OCI-LY3 (cell line): ENCODE data around the gene UBN1.
"Not testable (repeated sequence)": the region's sequence is repeated elsewhere in the genome, so short reads cannot be mapped to it uniquely, and the experiment has no call there.

ENCODE experiments used
- H2AFZ ChIP-seq: fragments of 200-600, 300-600 bp; shearing (Covaris generic); 2 replicates; pipeline ENCODE4 v1.6.0; 2014; ENCODE audit warnings: antibody characterized with exemption, low read depth, low read length
- H3K27ac ChIP-seq: fragments of 200-600, 300-600 bp; sonication (generic); 2 replicates; pipeline ENCODE4 v1.5.1; 2014; ENCODE audit warnings: mild to moderate bottlenecking, low read length, moderate library complexity, mixed read lengths
- H3K27me3 ChIP-seq: fragments of 200-600, 300-600 bp; sonication (generic); 2 replicates; pipeline ENCODE4 v1.6.1; 2014; ENCODE audit warnings: low read depth, low read length, mixed read lengths
- H3K36me3 ChIP-seq: fragments of 200-600, 300-600 bp; sonication (generic); replicated peaks from 2 replicates; pipeline ENCODE3; 2014; ENCODE audit warnings: low read depth, low read length, mixed read lengths
- H3K4me1 ChIP-seq: fragments of 300-600, 200-600 bp; sonication (generic); 2 replicates; pipeline ENCODE4 v1.6.1; 2014; ENCODE audit warnings: low read length, mixed read lengths
- H3K4me2 ChIP-seq: fragments of 200-600, 300-600 bp; sonication (generic); 2 replicates; pipeline ENCODE4 v1.6.1; 2014; ENCODE audit warnings: low read length, mixed read lengths
- H3K4me3 ChIP-seq: fragments of 300-600, 200-600 bp; sonication (generic); 2 replicates; pipeline ENCODE4 v1.5.1; 2014; ENCODE audit warnings: antibody characterized with exemption, mild to moderate bottlenecking, low read length, moderate library complexity
- H3K79me2 ChIP-seq: fragments of 300-600, 200-600 bp; shearing (Covaris generic); 2 replicates; pipeline ENCODE4 v1.6.1; 2014; ENCODE audit warnings: mild to moderate bottlenecking, low read length, mixed read lengths
- H3K9ac ChIP-seq: fragments of 300-600, 200-600 bp; shearing (Covaris generic); 2 replicates; pipeline ENCODE4 v1.6.0; 2014; ENCODE audit warnings: mild to moderate bottlenecking, low read length, moderate library complexity
- H3K9me3 ChIP-seq: fragments of 200-600, 300-600 bp; shearing (Covaris generic); 2 replicates; pipeline ENCODE4 v1.6.1; 2014; ENCODE audit warnings: low read length, mixed read lengths; ENCODE audit not compliant: insufficient read depth
- H4K20me1 ChIP-seq: fragments of 200-600, 300-600 bp; sonication (generic); 2 replicates; pipeline ENCODE4 v1.6.1; 2016; ENCODE audit warnings: low read length, mixed read lengths; ENCODE audit not compliant: insufficient read depth
- EZH2phosphoT487 ChIP-seq: fragments of 200-600 bp; shearing (Covaris generic); IDR thresholded peaks from 2 replicates; pipeline ENCODE4 v1.6.1; 2018; ENCODE audit warnings: antibody characterized with exemption, mixed run types, low read depth
- TF ChIP-seq, protein P1 (sequence below): fragments of 200-600, 300-600 bp; sonication (generic); IDR thresholded peaks from 2 replicates; pipeline ENCODE4 v1.5.1; 2014; ENCODE audit warnings: antibody characterized with exemption, low read length, low read depth

UBN1 gene

DNA sequence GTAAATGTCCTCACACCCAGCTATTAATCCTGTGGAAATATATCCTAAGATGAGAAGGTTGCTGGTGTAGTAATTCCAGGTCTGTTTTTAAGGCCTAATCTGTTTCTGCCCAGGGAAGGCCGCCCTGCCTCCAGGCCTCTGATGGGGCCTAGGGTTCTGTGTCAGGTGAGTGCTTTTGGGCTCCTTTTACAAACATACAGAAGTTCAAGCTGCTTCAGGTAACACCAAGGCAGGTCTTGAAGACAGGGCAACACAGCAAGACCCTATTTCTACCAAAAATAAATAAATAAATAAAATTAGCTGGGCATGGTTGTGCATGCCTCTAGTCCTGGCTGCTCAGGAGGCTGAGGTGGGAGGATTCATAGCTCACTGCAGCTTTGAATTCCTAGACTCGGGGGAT is 80.4 kb downstream of the UBN1 start:
- Histone ChIP-seq H3K4me2 (no peak overlapping the region), H3K4me1 (no peaks in the 10 kb centered on the region), H4K20me1 (no peaks in the 10 kb centered on the region), H3K27me3 (peaks cover 12% of the 10 kb centered on the region), H3K79me2 (no peaks in the 10 kb centered on the region), H3K9me3 (peaks cover 5% of the 10 kb centered on the region; the same call in 1 of the 2 replicates), H3K27ac (no peak overlapping the region), H2AFZ (no peak overlapping the region), H3K9ac (no peak overlapping the region), H3K36me3 (no peaks in the 10 kb centered on the region), H3K4me3 (no peak overlapping the region)
- TF ChIP-seq, protein P1, sequence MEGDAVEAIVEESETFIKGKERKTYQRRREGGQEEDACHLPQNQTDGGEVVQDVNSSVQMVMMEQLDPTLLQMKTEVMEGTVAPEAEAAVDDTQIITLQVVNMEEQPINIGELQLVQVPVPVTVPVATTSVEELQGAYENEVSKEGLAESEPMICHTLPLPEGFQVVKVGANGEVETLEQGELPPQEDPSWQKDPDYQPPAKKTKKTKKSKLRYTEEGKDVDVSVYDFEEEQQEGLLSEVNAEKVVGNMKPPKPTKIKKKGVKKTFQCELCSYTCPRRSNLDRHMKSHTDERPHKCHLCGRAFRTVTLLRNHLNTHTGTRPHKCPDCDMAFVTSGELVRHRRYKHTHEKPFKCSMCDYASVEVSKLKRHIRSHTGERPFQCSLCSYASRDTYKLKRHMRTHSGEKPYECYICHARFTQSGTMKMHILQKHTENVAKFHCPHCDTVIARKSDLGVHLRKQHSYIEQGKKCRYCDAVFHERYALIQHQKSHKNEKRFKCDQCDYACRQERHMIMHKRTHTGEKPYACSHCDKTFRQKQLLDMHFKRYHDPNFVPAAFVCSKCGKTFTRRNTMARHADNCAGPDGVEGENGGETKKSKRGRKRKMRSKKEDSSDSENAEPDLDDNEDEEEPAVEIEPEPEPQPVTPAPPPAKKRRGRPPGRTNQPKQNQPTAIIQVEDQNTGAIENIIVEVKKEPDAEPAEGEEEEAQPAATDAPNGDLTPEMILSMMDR, result no peak
- no peak for TF ChIP-seq EZH2phosphoT487

DNA sequence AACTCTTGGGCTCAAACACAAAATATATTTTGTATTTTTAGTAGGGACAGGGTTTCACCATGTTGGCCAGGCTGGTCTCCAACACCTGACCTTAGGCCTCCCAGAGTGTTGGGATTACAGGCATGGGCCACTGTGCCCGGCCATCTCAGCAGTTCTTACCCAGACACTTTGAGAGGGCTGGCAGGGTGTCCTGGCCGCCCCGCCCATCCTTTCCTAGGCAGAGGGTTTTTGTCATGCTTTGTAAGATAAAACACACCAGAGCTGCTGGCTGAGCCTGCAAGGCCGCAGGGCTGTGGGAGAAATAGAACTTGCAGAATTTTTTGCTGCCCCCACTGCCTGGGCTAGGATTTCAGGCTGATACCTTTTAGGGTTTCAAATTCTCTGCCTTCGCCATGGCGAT is 80.9 kb downstream of the UBN1 start:
- Histone ChIP-seq H4K20me1 (no peaks in the 10 kb centered on the region), H3K4me2 (no peak overlapping the region), H3K27me3 (peaks cover 10% of the 10 kb centered on the region), H3K4me1 (no peaks in the 10 kb centered on the region), H2AFZ (no peak overlapping the region), H3K36me3 (no peaks in the 10 kb centered on the region), H3K79me2 (no peaks in the 10 kb centered on the region), H3K4me3 (no peak overlapping the region), H3K27ac (no peak overlapping the region), H3K9ac (no peak overlapping the region), H3K9me3 (peaks cover 5% of the 10 kb centered on the region; the same call in 1 of the 2 replicates)
- TF ChIP-seq EZH2phosphoT487, result no peak
- TF ChIP-seq, protein P1, result no peak

DNA sequence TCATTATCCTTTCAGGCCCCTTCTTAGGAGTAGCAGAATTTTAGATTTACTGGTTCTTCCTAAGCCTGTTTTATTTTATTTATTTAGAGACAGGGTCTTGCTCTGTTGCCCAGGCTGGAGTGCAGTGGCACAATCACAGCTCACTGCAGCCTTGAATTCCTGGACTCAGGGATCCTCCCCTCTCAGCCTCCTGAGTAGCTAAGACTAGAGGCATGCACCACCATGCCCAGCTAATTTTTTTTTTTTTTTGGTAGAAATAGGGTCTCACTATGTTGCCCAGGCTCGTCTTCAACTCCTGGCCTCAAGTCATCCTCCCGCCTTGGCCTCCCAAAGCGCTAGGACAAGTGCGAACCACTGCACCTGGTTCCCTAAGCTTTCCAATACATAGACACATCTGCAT is 82.3 kb downstream of the UBN1 start:
- H3K27me3 ChIP-seq, result not testable (repeated sequence)

DNA sequence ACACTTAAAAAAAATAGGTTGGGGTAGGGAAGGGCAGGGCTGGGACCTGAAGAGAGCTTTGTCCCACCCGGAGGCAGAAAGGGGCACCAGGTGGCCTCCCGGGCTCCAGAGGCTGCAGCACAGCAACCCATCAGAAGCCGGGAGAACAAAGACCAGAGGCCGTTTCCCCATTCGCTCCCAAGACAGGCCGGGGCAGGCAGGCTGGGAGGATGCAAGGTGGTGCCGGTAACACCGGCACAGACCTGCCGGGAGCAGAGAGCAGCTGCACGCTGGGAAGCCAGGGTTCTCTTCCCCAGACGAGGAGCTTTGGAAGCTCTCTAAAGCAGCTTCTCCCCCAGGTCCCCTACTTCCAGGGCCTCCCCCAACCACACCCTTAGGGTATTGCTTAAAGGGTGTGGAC is 84.1 kb downstream of the UBN1 start:
- H3K27ac ChIP-seq, result no peak overlapping the region
- no peak for TF ChIP-seq EZH2phosphoT487
- TF ChIP-seq, protein P1, result no peak
- no peaks in the 10 kb centered on the region for H4K20me1 ChIP-seq
- no peak overlapping the region for H3K4me3 ChIP-seq
- H2AFZ ChIP-seq, result no peak overlapping the region
- no peaks in the 10 kb centered on the region for H3K4me1 ChIP-seq
- H3K9me3 ChIP-seq, result peaks cover 5% of the 10 kb centered on the region; the same call in 1 of the 2 replicates
- no peaks in the 10 kb centered on the region for H3K79me2 ChIP-seq
- H3K4me2 ChIP-seq, result no peak overlapping the region
- H3K9ac ChIP-seq, result no peak overlapping the region
- H3K36me3 ChIP-seq, result no peaks in the 10 kb centered on the region
- peaks cover under 1% of the 10 kb centered on the region; the same call in 1 of the 2 replicates for H3K27me3 ChIP-seq

More for the DNA sequence above, 82.3 kb downstream of the UBN1 start:
- not testable (repeated sequence) for H3K36me3 ChIP-seq, H3K4me2 ChIP-seq, H3K9me3 ChIP-seq, H3K9ac ChIP-seq, H3K79me2 ChIP-seq, H3K4me3 ChIP-seq, H3K27ac ChIP-seq, H3K4me1 ChIP-seq, H4K20me1 ChIP-seq, H2AFZ ChIP-seq
